Measurements from ENCODE around the gene C1QTNF3.

GRCh38 chr5:34020726-34021125 lies 22.3 kb downstream of the C1QTNF3 start:
- TF ChIP-seq, protein P1, sequence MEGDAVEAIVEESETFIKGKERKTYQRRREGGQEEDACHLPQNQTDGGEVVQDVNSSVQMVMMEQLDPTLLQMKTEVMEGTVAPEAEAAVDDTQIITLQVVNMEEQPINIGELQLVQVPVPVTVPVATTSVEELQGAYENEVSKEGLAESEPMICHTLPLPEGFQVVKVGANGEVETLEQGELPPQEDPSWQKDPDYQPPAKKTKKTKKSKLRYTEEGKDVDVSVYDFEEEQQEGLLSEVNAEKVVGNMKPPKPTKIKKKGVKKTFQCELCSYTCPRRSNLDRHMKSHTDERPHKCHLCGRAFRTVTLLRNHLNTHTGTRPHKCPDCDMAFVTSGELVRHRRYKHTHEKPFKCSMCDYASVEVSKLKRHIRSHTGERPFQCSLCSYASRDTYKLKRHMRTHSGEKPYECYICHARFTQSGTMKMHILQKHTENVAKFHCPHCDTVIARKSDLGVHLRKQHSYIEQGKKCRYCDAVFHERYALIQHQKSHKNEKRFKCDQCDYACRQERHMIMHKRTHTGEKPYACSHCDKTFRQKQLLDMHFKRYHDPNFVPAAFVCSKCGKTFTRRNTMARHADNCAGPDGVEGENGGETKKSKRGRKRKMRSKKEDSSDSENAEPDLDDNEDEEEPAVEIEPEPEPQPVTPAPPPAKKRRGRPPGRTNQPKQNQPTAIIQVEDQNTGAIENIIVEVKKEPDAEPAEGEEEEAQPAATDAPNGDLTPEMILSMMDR (IDR thresholded peaks at IDR 0.05) = no peak
- TF ChIP-seq POLR2A (IDR thresholded peaks at IDR 0.05) = no peak
